ENCODE data around the gene C6orf141.
"Not testable (repeated sequence)": the region's sequence is repeated elsewhere in the genome, so short reads cannot be mapped to it uniquely, and the experiment has no call there.

The C6orf141 gene

DNA sequence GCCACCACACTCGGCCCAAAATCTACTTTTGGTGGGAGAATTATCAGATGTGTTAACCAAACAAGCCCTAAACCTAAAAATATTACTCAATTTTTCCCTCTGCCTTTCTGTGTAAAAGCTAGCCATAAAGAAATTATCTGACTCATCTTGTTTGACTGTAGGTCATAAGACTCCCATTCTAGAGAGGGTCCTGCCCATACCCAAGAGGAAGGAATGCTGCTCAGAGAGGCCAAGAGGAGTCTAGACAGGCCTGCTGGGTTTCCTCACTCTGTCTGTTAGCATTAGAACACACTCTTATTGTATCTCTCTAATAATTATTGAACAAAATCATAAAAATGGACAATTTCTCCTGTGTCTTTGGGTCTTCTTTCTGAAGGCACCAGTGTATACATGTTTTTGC is 26.1 kb downstream of the C6orf141 start:
- no peak for DNase-seq (ENCODE audit: low read depth in 2 of 2)

DNA sequence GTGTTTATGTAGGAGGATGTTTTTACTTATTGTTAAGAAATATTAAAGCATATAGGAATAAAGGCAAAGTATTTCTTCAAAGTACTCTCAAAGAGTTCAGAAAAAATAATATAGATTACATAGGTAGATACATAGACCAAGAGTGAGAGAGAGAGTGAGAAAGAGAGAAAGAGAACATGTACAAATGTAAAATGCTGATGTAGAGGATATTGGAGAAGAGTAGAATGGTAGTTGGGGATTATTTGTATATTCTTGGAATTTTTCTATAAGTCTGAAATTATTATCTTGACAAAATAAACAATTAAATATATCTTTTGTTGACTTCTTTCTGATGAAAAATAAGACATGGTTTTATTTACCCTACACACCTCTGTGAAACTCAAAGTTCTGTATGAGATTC is 29.2 kb downstream of the C6orf141 start:
- DNase-seq (ENCODE audit: low read depth in 2 of 2), result no peak

DNA sequence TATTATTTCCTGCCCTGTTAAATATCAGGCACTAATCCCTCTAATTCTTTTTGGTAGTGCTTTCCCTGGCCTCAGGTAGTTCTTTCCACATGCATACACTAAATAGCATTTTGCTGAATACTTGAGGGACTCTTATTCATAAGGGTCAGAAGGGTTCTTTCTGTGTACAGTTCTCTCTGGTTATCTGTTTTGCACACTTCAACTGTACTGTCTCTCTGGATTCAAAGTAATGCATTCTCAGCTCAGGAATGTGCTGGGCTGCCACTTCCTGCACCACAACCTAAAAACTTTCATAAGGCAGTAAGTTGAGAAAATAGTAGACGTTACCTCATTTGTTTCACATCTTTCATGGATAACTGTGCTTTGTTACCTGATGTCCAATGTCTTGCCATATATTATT is 32.1 kb downstream of the C6orf141 start:
- no peak for DNase-seq (ENCODE audit: low read depth in 2 of 2)

DNA sequence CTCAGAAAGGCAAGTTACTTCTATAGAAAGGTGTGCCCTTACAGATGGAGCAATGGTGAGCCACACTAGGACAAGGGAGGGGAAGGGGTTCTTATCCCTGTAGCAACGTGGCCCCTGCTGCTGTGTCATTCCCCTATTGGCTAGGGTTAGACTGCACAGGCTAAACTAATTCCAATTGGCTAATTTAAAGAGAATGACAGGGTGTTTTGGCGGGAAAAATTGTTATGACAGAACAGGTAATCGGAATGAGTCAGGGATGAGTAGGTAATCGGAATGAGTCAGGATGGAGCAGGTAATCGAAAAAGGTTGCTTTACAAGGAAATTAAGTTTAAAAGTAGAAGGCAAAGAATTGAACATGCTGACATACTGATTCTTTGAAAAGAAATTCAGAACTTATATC is 36.8 kb downstream of the C6orf141 start:
- not testable (repeated sequence) for DNase-seq (ENCODE audit: low read depth in 2 of 2)
